Measurements from ENCODE around the gene SLC33A1.
"Not testable (repeated sequence)": the region's sequence is repeated elsewhere in the genome, so short reads cannot be mapped to it uniquely, and the experiment has no call there.

The SLC33A1 gene

GRCh38 chr3:155862290-155862982 lies 8.2 kb upstream of the SLC33A1 start:
- peak; percentile 17 for DNase-seq (ENCODE audit: low spot score)

- DNase-seq (ENCODE audit: low spot score): no peak
These were observed 7.4 kb upstream of the SLC33A1 start for GRCh38 chr3:155861476-155862183.

- DNase-seq (ENCODE audit: low spot score): not testable (repeated sequence)
These were observed 6.2 kb upstream of the SLC33A1 start for GRCh38 chr3:155860424-155860823.

GRCh38 chr3:155859859-155860258 lies 5.6 kb upstream of the SLC33A1 start:
- DNase-seq (ENCODE audit: low spot score): peak; percentile 15

- no peak for DNase-seq (ENCODE audit: low spot score)
These were observed 750 bp downstream of the SLC33A1 start for GRCh38 chr3:155853214-155854140.

- DNase-seq (ENCODE audit: low spot score): no peak
These were observed 1.9 kb downstream of the SLC33A1 start for GRCh38 chr3:155852341-155852740.

GRCh38 chr3:155849404-155849803 lies 4.8 kb downstream of the SLC33A1 start:
- not testable (repeated sequence) for DNase-seq (ENCODE audit: low spot score)

- no peak for DNase-seq (ENCODE audit: low spot score)
These were observed 6.2 kb downstream of the SLC33A1 start for GRCh38 chr3:155847993-155848392.

- no peak for DNase-seq (ENCODE audit: low spot score)
These were observed 8.1 kb downstream of the SLC33A1 start for GRCh38 chr3:155846119-155846518.

- no peak for DNase-seq (ENCODE audit: low spot score)
These were observed 10.7 kb downstream of the SLC33A1 start for GRCh38 chr3:155843569-155843968.

- DNase-seq (ENCODE audit: low spot score): no peak
These were observed 18.7 kb downstream of the SLC33A1 start for GRCh38 chr3:155835341-155836071.

GRCh38 chr3:155828490-155829098 lies 25.6 kb downstream of the SLC33A1 start:
- DNase-seq (ENCODE audit: low spot score): not testable (repeated sequence)

- no peak for DNase-seq (ENCODE audit: low spot score)
These were observed 39.1 kb downstream of the SLC33A1 start for GRCh38 chr3:155815030-155815545.

GRCh38 chr3:155813224-155813623 lies 41.0 kb downstream of the SLC33A1 start:
- DNase-seq (ENCODE audit: low spot score): not testable (repeated sequence)

- DNase-seq (ENCODE audit: low spot score): no peak
These were observed 45.0 kb downstream of the SLC33A1 start for GRCh38 chr3:155809181-155809580.

GRCh38 chr3:155807823-155808222 lies 46.4 kb downstream of the SLC33A1 start:
- DNase-seq (ENCODE audit: low spot score): no peak

- DNase-seq (ENCODE audit: low spot score): peak; percentile 77
These were observed 48.2 kb downstream of the SLC33A1 start, which contains the start of gene C3orf33 for GRCh38 chr3:155805802-155806618. Gene C3orf33, minus strand, starts transcription at chr3:155806278. Its CDS starts 26 bp downstream, at chr3:155806252.

GRCh38 chr3:155805204-155805801 lies 48.9 kb downstream of the SLC33A1 start:
- DNase-seq (ENCODE audit: low spot score): peak; percentile 35

GRCh38 chr3:155804323-155804722 lies 49.9 kb downstream of the SLC33A1 start:
- DNase-seq (ENCODE audit: low spot score): no peak
